Right lobe of liver (tissue), 6 donors: ENCODE results near the gene OR51L1. TPM values are rescaled to one million over a fixed set of nuclear protein-coding genes. Genes with fewer than 3 reads are reported as not detected.

ENCODE experiments used
- ATAC-seq, 4 donors: fragments of 200-7000 bp; cut with Tn5 transposase; one replicate each; pipeline ENCODE4 v1.9.1; 2020; ENCODE audit warnings: mild to moderate bottlenecking in 4 of 4, moderate library complexity in 4 of 4
- DNase-seq, 3 donors: peaks; one replicate each; pipeline ENCODE4 v3.0.0-alpha.2; 2020
- H3K27ac ChIP-seq, 3 donors: fragments of 200-600 bp; one replicate each; pipeline ENCODE4 v1.8.0; 2022
- H3K27me3 ChIP-seq, 2 donors: fragments of 200-600 bp; one replicate each; pipeline ENCODE4 v1.8.0; 2022
- H3K36me3 ChIP-seq, 4 donors: fragments of 200-600 bp; sonication (generic) in 1 of 4; one replicate each; pipeline versions ENCODE4 v1.5.1 to v1.8.0; 2017 to 2022; ENCODE audit warnings: control low read depth in 1 of 4
- H3K4me1 ChIP-seq, 4 donors: fragments of 200-600 bp; sonication (generic) in 1 of 4; one replicate each; pipeline versions ENCODE4 v1.5.1 to v1.8.0; 2017 to 2022; ENCODE audit warnings: control low read depth in 1 of 4
- H3K4me3 ChIP-seq, 3 donors: fragments of 200-600 bp; one replicate each; pipeline ENCODE4 v1.8.0; 2022
- H3K9me3 ChIP-seq, 4 donors: fragments of 200-600 bp; sonication (generic) in 1 of 4; one replicate each; pipeline versions ENCODE4 v1.5.1 to v1.8.0; 2017 to 2022; ENCODE audit warnings: control low read depth in 1 of 4
- POLR2A ChIP-seq: fragments of 450-650 bp; IDR thresholded peaks from one replicate; pipeline ENCODE4 v1.6.1; 2017; ENCODE audit warnings: antibody characterized with exemption, mild to moderate bottlenecking
- WGBS: methylation state at CpG from one replicate; pipeline ENCODE4 v1.1.6; 2018; ENCODE audit warnings: low coverage, low lambda C conversion rate; ENCODE audit not compliant: insufficient coverage; ENCODE audit errors: missing lambda C conversion rate; 5-methylcytosine and 5-hydroxymethylcytosine counted together
- intact Hi-C, 2 donors: fragments of 100-400 bp; cut with DNase I; formaldehyde crosslinking; loops; one replicate each; pipeline versions ENCODE4 v1.11.2 to v1.14.1; 2022
- total RNA-seq, 6 experiments: library from RNA; depleted of rRNA in 2 of 6; stranded (reverse); fragments of >200 nt in 2 of 6; fragmentation: NEBNext Ultra II Directional in 3 of 6; extraction: Animal tissue kit (Norgen Biotek cat#: 25700) in 3 of 6; gene quantifications; one replicate each; pipeline versions ENCODE4 v1.1.0 to v1.2.4, GENCODE V29; 2016 to 2023
- TF ChIP-seq, protein P1 (sequence below), 4 donors: fragments of 200-600 bp in 3 of 4; fragments of 450-650 bp in 1 of 4; IDR thresholded peaks; one replicate each; pipeline versions ENCODE4 v1.5.1 to v1.8.0; 2016 to 2022; ENCODE audit warnings: antibody characterized with exemption in 4 of 4, mild to moderate bottlenecking in 2 of 4
- donor health status: DM: no; HTN: yes; CAD: no.
- donor health status: DM: no; HTN: no; CAD: no.
- donor health status: DM: no; HTN: no; CAD: no.
- donor health status: DM: no; HTN: yes; CAD: no.
- donor health status: DM: no; HTN: yes; CAD: no.

OR51L1 gene
- total RNA-seq, 6 experiments from 2014 or later: not detected

DNA sequence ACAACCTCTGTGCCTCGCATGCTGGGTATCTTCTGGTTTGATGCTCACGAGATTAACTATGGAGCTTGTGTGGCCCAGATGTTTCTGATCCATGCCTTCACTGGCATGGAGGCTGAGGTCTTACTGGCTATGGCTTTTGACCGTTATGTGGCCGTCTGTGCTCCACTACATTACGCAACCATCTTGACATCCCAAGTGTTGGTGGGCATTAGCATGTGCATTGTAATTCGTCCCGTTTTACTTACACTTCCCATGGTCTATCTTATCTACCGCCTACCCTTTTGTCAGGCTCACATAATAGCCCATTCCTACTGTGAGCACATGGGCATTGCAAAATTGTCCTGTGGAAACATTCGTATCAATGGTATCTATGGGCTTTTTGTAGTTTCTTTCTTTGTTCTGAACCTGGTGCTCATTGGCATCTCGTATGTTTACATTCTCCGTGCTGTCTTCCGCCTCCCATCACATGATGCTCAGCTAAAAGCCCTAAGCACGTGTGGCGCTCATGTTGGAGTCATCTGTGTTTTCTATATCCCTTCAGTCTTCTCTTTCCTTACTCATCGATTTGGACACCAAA lies 52.2 kb downstream of the OR51L1 start:
- no peak for DNase-seq
- no peaks in the 10 kb centered on the region for H3K27me3 ChIP-seq
- H3K27ac ChIP-seq: no peak overlapping the region
- no peak for TF ChIP-seq POLR2A
- TF ChIP-seq, protein P1, sequence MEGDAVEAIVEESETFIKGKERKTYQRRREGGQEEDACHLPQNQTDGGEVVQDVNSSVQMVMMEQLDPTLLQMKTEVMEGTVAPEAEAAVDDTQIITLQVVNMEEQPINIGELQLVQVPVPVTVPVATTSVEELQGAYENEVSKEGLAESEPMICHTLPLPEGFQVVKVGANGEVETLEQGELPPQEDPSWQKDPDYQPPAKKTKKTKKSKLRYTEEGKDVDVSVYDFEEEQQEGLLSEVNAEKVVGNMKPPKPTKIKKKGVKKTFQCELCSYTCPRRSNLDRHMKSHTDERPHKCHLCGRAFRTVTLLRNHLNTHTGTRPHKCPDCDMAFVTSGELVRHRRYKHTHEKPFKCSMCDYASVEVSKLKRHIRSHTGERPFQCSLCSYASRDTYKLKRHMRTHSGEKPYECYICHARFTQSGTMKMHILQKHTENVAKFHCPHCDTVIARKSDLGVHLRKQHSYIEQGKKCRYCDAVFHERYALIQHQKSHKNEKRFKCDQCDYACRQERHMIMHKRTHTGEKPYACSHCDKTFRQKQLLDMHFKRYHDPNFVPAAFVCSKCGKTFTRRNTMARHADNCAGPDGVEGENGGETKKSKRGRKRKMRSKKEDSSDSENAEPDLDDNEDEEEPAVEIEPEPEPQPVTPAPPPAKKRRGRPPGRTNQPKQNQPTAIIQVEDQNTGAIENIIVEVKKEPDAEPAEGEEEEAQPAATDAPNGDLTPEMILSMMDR (IDR thresholded peaks at IDR 0.05): no peak
- no peaks in the 10 kb centered on the region for H3K4me1 ChIP-seq
- no peak overlapping the region for H3K4me3 ChIP-seq
- no peaks in the 10 kb centered on the region for H3K9me3 ChIP-seq
- no peak for ATAC-seq
- 62% methylated on average over 12 of the region's 15 CpGs for WGBS
- H3K36me3 ChIP-seq: no peaks in the 10 kb centered on the region
- intact Hi-C loops: no loop called here

Other genes starting within 250 kb of the OR51L1 start
- not detected for gene OR51F1, start 224.9 kb upstream of the OR51L1 start, total RNA-seq
- not detected for gene OR52R1, start 190.5 kb upstream of the OR51L1 start, total RNA-seq
- gene OR51F2, start 173.5 kb upstream of the OR51L1 start, total RNA-seq: not detected
- not detected for gene OR51S1, start 145.6 kb upstream of the OR51L1 start, total RNA-seq
- not detected for gene OR51T1, start 113.0 kb upstream of the OR51L1 start, total RNA-seq
- not detected for gene OR51A7, start 91.1 kb upstream of the OR51L1 start, total RNA-seq
- gene OR51G2, start 75.5 kb upstream of the OR51L1 start, total RNA-seq: not detected
- gene OR51G1, start 70.5 kb upstream of the OR51L1 start, total RNA-seq: not detected
- gene OR51A4, start 47.2 kb upstream of the OR51L1 start, total RNA-seq: not detected
- not detected for gene OR51A2, start 39.1 kb upstream of the OR51L1 start, total RNA-seq
- not detected for gene OR52J3, start 51.7 kb downstream of the OR51L1 start, total RNA-seq
- not detected for gene OR52E2, start 64.8 kb downstream of the OR51L1 start, total RNA-seq
- not detected for gene OR52E1, start 74.7 kb downstream of the OR51L1 start, total RNA-seq
- not detected for gene OR52A5, start 143.5 kb downstream of the OR51L1 start, total RNA-seq
- gene OR52A1, start 159.9 kb downstream of the OR51L1 start, total RNA-seq: under 1 TPM in 1 of 6 experiments, not detected in 5; 0.04 TPM
- not detected for gene OR51V1, start 205.8 kb downstream of the OR51L1 start, total RNA-seq
- gene HBB, start 232.2 kb downstream of the OR51L1 start, total RNA-seq: 1,000 to 10,000 TPM in 1 of 6 experiments, 100 to 1,000 TPM in 2, 10 to 100 TPM in 3; 25.1 to 1,416 (median 146) TPM
- gene HBD, start 239.6 kb downstream of the OR51L1 start, total RNA-seq: 10 to 100 TPM in 1 of 6 experiments, 1 to 10 TPM in 2, not detected in 3; 4.1 to 29.5 (median 9.7) TPM